ENCODE measurements around the gene TRPV5. TPM values are rescaled to one million over a fixed set of nuclear protein-coding genes. Genes with fewer than 3 reads are reported as not detected.

TRPV5 gene
- total RNA-seq, 1 donor from 2014 or later, result not detected

- no peak overlapping the region for H3K4me3 ChIP-seq (ENCODE audit: low read depth, low read length)
- no peak for DNase-seq (ENCODE audit: low read depth)
- no peak for TF ChIP-seq CTCF (conservative IDR thresholded peaks at IDR 0.05; ENCODE audit: low read depth, low read length)
These were observed 23.5 kb upstream of the TRPV5 start for GRCh38 chr7:142956951-142957623.

GRCh38 chr7:142954680-142955268 is 21.2 kb upstream of the TRPV5 start:
- TF ChIP-seq CTCF (conservative IDR thresholded peaks at IDR 0.05; ENCODE audit: low read depth, low read length), result no peak
- DNase-seq (ENCODE audit: low read depth), result no peak
- no peak overlapping the region for H3K4me3 ChIP-seq (ENCODE audit: low read depth, low read length)

GRCh38 chr7:142950235-142950634 is 16.7 kb upstream of the TRPV5 start:
- H3K4me3 ChIP-seq (ENCODE audit: low read depth, low read length), result no peak overlapping the region
- DNase-seq (ENCODE audit: low read depth), result no peak
- TF ChIP-seq CTCF (conservative IDR thresholded peaks at IDR 0.05; ENCODE audit: low read depth, low read length), result no peak

DNA sequence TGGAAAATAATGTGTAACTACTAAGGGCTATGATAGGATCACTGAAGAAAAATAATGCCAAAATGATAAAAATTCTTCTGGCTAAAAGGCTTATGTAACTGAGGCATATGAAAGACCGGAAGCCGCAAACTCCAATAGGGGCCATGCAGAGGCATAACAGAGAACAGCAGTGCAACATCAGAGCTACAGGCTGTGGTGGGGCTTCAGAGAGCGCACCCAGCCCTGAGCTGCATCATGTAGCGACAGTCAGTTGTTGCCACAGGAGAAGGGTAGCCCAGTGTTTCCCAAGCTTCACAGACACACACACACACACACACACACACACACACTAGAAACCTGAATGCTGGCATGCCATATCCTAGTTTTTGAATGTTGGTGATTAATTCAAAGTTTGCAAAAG is 15.1 kb upstream of the TRPV5 start:
- DNase-seq (ENCODE audit: low read depth), result no peak
- H3K4me3 ChIP-seq (ENCODE audit: low read depth, low read length), result no peak overlapping the region
- TF ChIP-seq CTCF (conservative IDR thresholded peaks at IDR 0.05; ENCODE audit: low read depth, low read length), result no peak

DNA sequence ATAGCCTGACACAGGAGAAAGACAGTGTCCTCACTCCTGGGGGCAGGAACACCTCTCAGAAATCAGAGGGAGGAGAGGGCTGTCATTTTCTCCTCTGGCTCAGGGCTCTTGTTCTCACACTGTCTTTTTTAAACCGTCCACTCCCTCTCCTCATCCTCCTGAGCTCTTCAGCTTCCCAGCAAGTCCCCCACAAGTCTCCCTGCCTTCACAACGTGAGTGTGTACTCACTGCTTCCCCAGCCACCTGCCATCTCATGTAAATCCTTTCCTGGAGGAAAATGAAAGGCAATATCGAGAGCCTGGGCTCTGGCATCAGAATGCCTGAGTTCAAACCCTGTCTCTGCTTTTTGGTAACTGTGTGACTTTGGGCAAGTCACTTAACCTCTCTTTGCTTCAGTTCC is 11.5 kb upstream of the TRPV5 start:
- DNase-seq (ENCODE audit: low read depth), result no peak
- TF ChIP-seq CTCF (conservative IDR thresholded peaks at IDR 0.05; ENCODE audit: low read depth, low read length), result no peak
- H3K4me3 ChIP-seq (ENCODE audit: low read depth, low read length), result no peak overlapping the region

DNA sequence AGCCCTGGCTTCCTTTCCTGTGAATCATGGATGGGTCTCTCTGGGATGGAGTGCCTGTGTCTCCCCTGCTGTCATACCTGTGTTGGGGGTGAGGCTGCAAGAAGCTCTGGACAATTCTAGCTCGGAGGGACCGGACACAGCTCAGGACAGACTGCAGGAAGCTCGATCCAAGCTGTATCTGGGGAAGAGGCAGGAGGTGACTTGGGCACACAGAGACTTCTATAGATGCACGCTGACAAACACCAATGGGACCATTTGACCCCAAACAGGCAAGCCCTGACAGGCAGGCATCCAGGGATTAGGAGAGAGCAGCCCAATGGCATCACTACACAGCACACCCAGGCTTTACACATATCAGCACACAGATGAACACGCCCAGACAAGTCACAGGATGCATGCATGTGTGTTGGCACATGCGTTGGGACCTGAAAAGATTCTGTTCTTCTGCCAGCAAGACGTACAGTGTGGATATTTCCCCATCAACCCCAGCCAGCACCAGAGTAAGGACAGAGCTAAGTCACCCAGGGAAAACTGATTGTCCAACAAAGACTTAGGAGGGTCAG is 10.2 kb upstream of the TRPV5 start:
- H3K4me3 ChIP-seq (ENCODE audit: low read depth, low read length), result no peak overlapping the region
- DNase-seq (ENCODE audit: low read depth), result no peak
- no peak for TF ChIP-seq CTCF (conservative IDR thresholded peaks at IDR 0.05; ENCODE audit: low read depth, low read length)

DNA sequence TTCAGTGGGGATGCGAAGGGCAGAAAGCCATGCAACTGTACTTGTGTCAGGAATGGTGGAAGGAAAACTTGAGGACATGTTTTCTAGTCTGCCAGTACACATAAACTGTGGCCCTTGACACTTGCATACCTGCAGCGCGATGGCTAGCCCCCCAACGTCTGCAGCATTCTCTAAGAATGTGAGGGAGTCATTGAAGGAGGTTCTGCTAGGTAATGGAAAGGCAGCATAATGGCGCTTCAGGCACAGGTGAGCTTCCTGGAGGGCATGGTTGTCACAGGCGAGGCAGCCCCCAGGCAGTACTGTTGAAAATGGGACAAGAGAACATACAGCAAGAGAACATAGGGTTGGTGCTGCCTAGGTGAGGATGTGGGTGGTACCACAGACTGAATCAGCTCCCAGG is 9.2 kb upstream of the TRPV5 start:
- TF ChIP-seq CTCF (conservative IDR thresholded peaks at IDR 0.05; ENCODE audit: low read depth, low read length), result no peak
- H3K4me3 ChIP-seq (ENCODE audit: low read depth, low read length), result no peak overlapping the region
- DNase-seq (ENCODE audit: low read depth), result no peak
